ENCODE data around the gene CDC34. TPM values are rescaled to one million over a fixed set of nuclear protein-coding genes. Genes with fewer than 3 reads are reported as not detected.

Gene CDC34
- total RNA-seq, 4 donors from 2014 or later, result 60.7 to 110 (median 73.4) TPM

- Histone ChIP-seq H3K9me3 (no peaks in the 10 kb centered on the region), H3K36me3 (no peaks in the 10 kb centered on the region), H3K4me3 (peak overlapping the region; percentile 63 to 99 (median 88)), H3K27me3 (no peaks in the 10 kb centered on the region), H3K4me1 (peaks cover 0 to 46% (median 34%) of the 10 kb centered on the region in 4 donors), H3K27ac (peak overlapping the region in 3 of 4 donors; percentile 92 to 95 (median 94))
- no peak for DNase-seq (ENCODE audit: low spot score in 2 of 2)
- 0 to 1% methylated on average over 14 of the region's 14 CpGs for WGBS, 2 donors
- TF ChIP-seq, protein P1, sequence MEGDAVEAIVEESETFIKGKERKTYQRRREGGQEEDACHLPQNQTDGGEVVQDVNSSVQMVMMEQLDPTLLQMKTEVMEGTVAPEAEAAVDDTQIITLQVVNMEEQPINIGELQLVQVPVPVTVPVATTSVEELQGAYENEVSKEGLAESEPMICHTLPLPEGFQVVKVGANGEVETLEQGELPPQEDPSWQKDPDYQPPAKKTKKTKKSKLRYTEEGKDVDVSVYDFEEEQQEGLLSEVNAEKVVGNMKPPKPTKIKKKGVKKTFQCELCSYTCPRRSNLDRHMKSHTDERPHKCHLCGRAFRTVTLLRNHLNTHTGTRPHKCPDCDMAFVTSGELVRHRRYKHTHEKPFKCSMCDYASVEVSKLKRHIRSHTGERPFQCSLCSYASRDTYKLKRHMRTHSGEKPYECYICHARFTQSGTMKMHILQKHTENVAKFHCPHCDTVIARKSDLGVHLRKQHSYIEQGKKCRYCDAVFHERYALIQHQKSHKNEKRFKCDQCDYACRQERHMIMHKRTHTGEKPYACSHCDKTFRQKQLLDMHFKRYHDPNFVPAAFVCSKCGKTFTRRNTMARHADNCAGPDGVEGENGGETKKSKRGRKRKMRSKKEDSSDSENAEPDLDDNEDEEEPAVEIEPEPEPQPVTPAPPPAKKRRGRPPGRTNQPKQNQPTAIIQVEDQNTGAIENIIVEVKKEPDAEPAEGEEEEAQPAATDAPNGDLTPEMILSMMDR (IDR thresholded peaks at IDR 0.05), result no peak
- no peak for TF ChIP-seq EP300 (IDR thresholded peaks at IDR 0.05)
- no peak for TF ChIP-seq POLR2A (IDR thresholded peaks at IDR 0.05)
Observed at GRCh38 chr19:571566-571974, 40.0 kb downstream of the CDC34 start.

DNA sequence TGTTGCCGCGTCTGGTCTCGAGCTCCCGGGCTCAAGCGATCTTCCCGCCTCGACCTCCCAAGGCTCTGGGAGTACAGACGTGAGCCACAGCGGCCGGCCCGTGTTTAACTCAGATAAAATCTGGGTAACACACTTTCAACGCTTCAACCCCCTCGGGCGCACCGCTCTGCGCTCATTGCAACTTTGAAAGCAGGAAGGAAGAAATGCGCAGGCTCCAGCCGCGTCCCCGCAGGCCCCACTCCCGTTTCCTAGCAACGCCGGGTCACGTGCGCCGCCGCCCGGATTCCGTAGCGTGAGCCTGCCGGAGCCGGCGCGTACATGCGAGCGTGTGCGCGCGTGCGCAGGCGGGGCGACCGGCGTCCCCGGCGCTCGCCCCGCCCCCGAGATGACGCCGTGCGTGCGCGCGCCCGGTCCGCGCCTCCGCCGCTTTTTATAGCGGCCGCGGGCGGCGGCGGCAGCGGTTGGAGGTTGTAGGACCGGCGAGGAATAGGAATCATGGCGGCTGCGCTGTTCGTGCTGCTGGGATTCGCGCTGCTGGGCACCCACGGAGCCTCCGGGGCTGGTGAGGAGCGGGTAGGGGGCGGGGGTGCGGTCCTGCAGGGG is 40.7 kb downstream of the CDC34 start, which contains the start of gene BSG:
Gene BSG, plus strand, starts transcription at position 457 of the 603 bp plus-strand sequence. Its CDS starts 39 bp downstream, at position 496.
- TF ChIP-seq, protein P1 (IDR thresholded peaks at IDR 0.05), result peak in 2 of 5 experiments; percentile 50 to 54
- peak; percentile 73 to 95 for TF ChIP-seq EP300 (IDR thresholded peaks at IDR 0.05)
- peak; percentile 95 to 98 for TF ChIP-seq POLR2A (IDR thresholded peaks at IDR 0.05)
- WGBS, 2 donors, result 0% methylated on average over 64 to 79 of the region's 79 CpGs
- no peaks in the 10 kb centered on the region for H3K27me3 ChIP-seq
- peak within 1 kb of the TSS; percentile 78 to 95 (median 93) for H3K27ac ChIP-seq
- H3K4me3 ChIP-seq, result peak within 1 kb of the TSS; percentile 86 to 99 (median 88)
- peaks cover 0 to under 1% (median 0%) of the 10 kb centered on the region in 3 donors for H3K36me3 ChIP-seq
- H3K4me1 ChIP-seq, result peaks cover 0 to 53% (median 35%) of the 10 kb centered on the region in 4 donors
- DNase-seq (ENCODE audit: low spot score in 2 of 2), result peak; percentile 97
- no peaks in the 10 kb centered on the region for H3K9me3 ChIP-seq

DNA sequence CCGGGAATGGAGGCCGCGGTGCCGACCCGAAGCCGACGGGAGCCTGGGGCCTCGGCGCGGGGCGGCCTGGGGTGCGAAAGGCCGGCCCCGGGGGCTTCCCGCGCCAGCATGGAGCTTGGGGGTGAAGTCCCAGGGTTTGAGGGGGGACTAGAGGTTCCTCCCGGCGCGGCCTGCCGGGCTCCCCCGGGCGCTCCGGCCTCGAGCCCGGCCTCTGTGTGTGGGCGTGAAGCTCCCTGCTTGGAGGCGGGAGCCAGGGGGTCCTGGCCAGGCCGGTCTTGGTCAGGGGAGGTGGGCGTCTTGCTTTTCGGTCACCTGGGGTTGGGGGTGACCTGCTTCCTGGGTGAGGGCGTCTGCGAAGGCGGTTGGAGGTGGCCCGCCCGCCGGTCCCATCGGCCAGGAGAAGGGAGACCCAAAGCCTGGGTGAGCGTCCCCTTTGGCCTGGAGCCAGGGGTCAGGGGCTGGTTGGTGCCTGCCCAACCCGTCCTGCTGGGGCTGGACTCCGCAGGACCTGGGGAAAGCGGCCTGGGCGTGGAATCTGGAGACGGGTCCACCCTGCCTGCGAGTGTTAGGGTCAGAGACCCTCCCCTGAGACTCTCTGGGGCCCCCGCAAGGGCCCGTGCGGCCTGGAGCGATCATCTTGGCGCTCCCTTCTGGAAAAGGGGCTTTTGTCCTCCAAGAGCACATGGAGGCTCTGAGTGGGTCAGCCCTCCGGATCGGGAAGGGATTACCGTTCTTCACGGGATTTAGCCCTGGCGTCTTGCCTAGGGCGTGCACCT is 41.4 kb downstream of the CDC34 start:
- Histone ChIP-seq H3K27ac (peak overlapping the region; percentile 78 to 95 (median 92)), H3K9me3 (no peaks in the 10 kb centered on the region), H3K36me3 (peaks cover 0 to 8% (median under 1%) of the 10 kb centered on the region in 3 donors), H3K4me1 (peaks cover 0 to 57% (median 35%) of the 10 kb centered on the region in 4 donors), H3K4me3 (peak overlapping the region; percentile 86 to 99 (median 88)), H3K27me3 (no peaks in the 10 kb centered on the region)
- WGBS, 2 donors, result 1% methylated on average over 28 to 50 of the region's 55 CpGs
- DNase-seq (ENCODE audit: low spot score in 2 of 2), result no peak
- TF ChIP-seq EP300 (IDR thresholded peaks at IDR 0.05) (no peak), POLR2A (IDR thresholded peaks at IDR 0.05) (no peak)
- TF ChIP-seq, protein P1 (IDR thresholded peaks at IDR 0.05), result no peak

DNA sequence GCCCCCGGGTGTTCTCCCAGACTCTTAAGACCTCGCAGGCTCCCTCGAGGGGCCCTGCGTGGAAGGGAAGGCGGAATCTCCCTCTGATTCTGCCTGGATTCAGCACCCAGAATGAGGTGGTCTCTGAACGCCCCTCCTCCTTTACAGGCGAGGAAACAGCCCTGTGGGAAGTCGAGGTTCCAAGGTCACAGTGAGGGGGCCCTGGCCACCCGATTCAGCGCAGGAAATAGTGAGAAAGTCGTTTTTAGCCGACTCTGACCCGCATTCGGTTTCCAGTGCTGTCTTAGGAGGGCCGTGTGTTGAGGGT is 41.9 kb downstream of the CDC34 start:
- no peaks in the 10 kb centered on the region for H3K27me3 ChIP-seq
- no peak for DNase-seq (ENCODE audit: low spot score in 2 of 2)
- TF ChIP-seq, protein P1 (IDR thresholded peaks at IDR 0.05), result peak in 1 of 5 experiments; percentile 6
- no peak for TF ChIP-seq EP300 (IDR thresholded peaks at IDR 0.05)
- WGBS, 2 donors, result 1 to 5% methylated on average over 15 of the region's 15 CpGs
- peaks cover 0 to 57% (median 35%) of the 10 kb centered on the region in 4 donors for H3K4me1 ChIP-seq
- peak overlapping the region; percentile 86 to 99 (median 88) for H3K4me3 ChIP-seq
- H3K36me3 ChIP-seq, result peaks cover 0 to 12% (median 4%) of the 10 kb centered on the region in 3 donors
- peak overlapping the region in 3 of 4 donors; percentile 91 to 95 (median 92) for H3K27ac ChIP-seq
- no peaks in the 10 kb centered on the region for H3K9me3 ChIP-seq

Measured in tibial nerve (tissue), 4 donors.